ENCODE results near the gene ROS1.
"Not testable (repeated sequence)": the region's sequence is repeated elsewhere in the genome, so short reads cannot be mapped to it uniquely, and the experiment has no call there.

The ROS1 gene

GRCh38 chr6:117381749-117382148 lies 44.0 kb downstream of the ROS1 start:
- Histone ChIP-seq H3K9me3 (no peaks in the 10 kb centered on the region), H3K4me3 (ENCODE audit: low read depth in 1 of 2, low read length in 1 of 2) (no peak overlapping the region), H3K27ac (no peak overlapping the region), H3K27me3 (no peaks in the 10 kb centered on the region), H3K4me1 (ENCODE audit: control insufficient read depth in 1 of 2, insufficient read depth in 1 of 2, low read depth in 1 of 2, low read length in 1 of 2) (no peaks in the 10 kb centered on the region), H3K36me3 (no peaks in the 10 kb centered on the region)
- no peak for TF ChIP-seq CTCF (IDR thresholded peaks at IDR 0.05)

GRCh38 chr6:117380298-117380697 lies 45.4 kb downstream of the ROS1 start:
- Histone ChIP-seq H3K4me3 (ENCODE audit: low read depth in 1 of 2, low read length in 1 of 2) (no peak overlapping the region), H3K27ac (no peak overlapping the region), H3K4me1 (ENCODE audit: control insufficient read depth in 1 of 2, insufficient read depth in 1 of 2, low read depth in 1 of 2, low read length in 1 of 2) (no peaks in the 10 kb centered on the region), H3K27me3 (no peaks in the 10 kb centered on the region), H3K36me3 (no peaks in the 10 kb centered on the region), H3K9me3 (no peaks in the 10 kb centered on the region)
- no peak for TF ChIP-seq CTCF (IDR thresholded peaks at IDR 0.05)

GRCh38 chr6:117375446-117375845 lies 50.3 kb downstream of the ROS1 start:
- H3K27ac ChIP-seq: no peak overlapping the region
- no peaks in the 10 kb centered on the region for H3K9me3 ChIP-seq
- no peaks in the 10 kb centered on the region for H3K36me3 ChIP-seq
- no peak overlapping the region for H3K4me3 ChIP-seq (ENCODE audit: low read depth in 1 of 2, low read length in 1 of 2)
- no peaks in the 10 kb centered on the region for H3K4me1 ChIP-seq (ENCODE audit: control insufficient read depth in 1 of 2, insufficient read depth in 1 of 2, low read depth in 1 of 2, low read length in 1 of 2)
- TF ChIP-seq CTCF (IDR thresholded peaks at IDR 0.05): no peak
- H3K27me3 ChIP-seq: no peaks in the 10 kb centered on the region

GRCh38 chr6:117373211-117373813 lies 52.4 kb downstream of the ROS1 start:
- H3K27me3 ChIP-seq: no peaks in the 10 kb centered on the region
- H3K9me3 ChIP-seq: no peaks in the 10 kb centered on the region
- no peak overlapping the region for H3K4me3 ChIP-seq (ENCODE audit: low read depth in 1 of 2, low read length in 1 of 2)
- TF ChIP-seq CTCF (IDR thresholded peaks at IDR 0.05): no peak
- H3K4me1 ChIP-seq (ENCODE audit: control insufficient read depth in 1 of 2, insufficient read depth in 1 of 2, low read depth in 1 of 2, low read length in 1 of 2): no peaks in the 10 kb centered on the region
- no peaks in the 10 kb centered on the region for H3K36me3 ChIP-seq
- H3K27ac ChIP-seq: no peak overlapping the region

- H3K9me3 ChIP-seq; H3K4me1 ChIP-seq (ENCODE audit: control insufficient read depth in 1 of 2, insufficient read depth in 1 of 2, low read depth in 1 of 2, low read length in 1 of 2); H3K4me3 ChIP-seq (ENCODE audit: low read depth in 1 of 2, low read length in 1 of 2); H3K27ac ChIP-seq; H3K27me3 ChIP-seq; H3K36me3 ChIP-seq: not testable (repeated sequence)
Observed at GRCh38 chr6:117372289-117372688, 53.5 kb downstream of the ROS1 start.

- TF ChIP-seq CTCF (IDR thresholded peaks at IDR 0.05): no peak
- no peaks in the 10 kb centered on the region for H3K36me3 ChIP-seq
- no peaks in the 10 kb centered on the region for H3K4me1 ChIP-seq (ENCODE audit: control insufficient read depth in 1 of 2, insufficient read depth in 1 of 2, low read depth in 1 of 2, low read length in 1 of 2)
- H3K9me3 ChIP-seq: no peaks in the 10 kb centered on the region
- no peak overlapping the region for H3K4me3 ChIP-seq (ENCODE audit: low read depth in 1 of 2, low read length in 1 of 2)
- H3K27me3 ChIP-seq: no peaks in the 10 kb centered on the region
- no peak overlapping the region for H3K27ac ChIP-seq
Observed at GRCh38 chr6:117371492-117371891, 54.2 kb downstream of the ROS1 start.

Data from neutrophil (primary cell).